Umbilical cord (tissue), 1 donor: Measurements from ENCODE around the gene SIGLEC9. TPM values are rescaled to one million over a fixed set of nuclear protein-coding genes. Genes with fewer than 3 reads are reported as not detected.

Experiments
- total RNA-seq: library from RNA; depleted of rRNA; stranded (reverse); fragments of >200 nt; gene quantifications from one replicate; pipeline ENCODE4 v1.2.3, GENCODE V29; 2014; ENCODE audit warnings: low replicate concordance; ENCODE audit not compliant: insufficient read depth

SIGLEC9 gene
- total RNA-seq, 1 donor from 2014 or later, result 2.2 TPM

Other genes starting within 250 kb of the SIGLEC9 start
- 1.4 TPM for gene KLK4, start 213.5 kb upstream of the SIGLEC9 start, total RNA-seq
- not detected for gene KLK5, start 171.9 kb upstream of the SIGLEC9 start, total RNA-seq
- not detected for gene KLK6, start 155.3 kb upstream of the SIGLEC9 start, total RNA-seq
- gene KLK7, start 141.0 kb upstream of the SIGLEC9 start, total RNA-seq, result 0.72 TPM
- gene KLK8, start 123.3 kb upstream of the SIGLEC9 start, total RNA-seq, result not detected
- gene KLK10, start 105.2 kb upstream of the SIGLEC9 start, total RNA-seq, result 0.24 TPM
- 3.9 TPM for gene KLK11, start 98.3 kb upstream of the SIGLEC9 start, total RNA-seq
- not detected for gene KLK12, start 89.9 kb upstream of the SIGLEC9 start, total RNA-seq
- gene KLK13, start 59.8 kb upstream of the SIGLEC9 start, total RNA-seq, result not detected
- not detected for gene KLK14, start 42.0 kb upstream of the SIGLEC9 start, total RNA-seq
- 9.4 TPM for gene CTU1, start 16.5 kb upstream of the SIGLEC9 start, total RNA-seq
- 3.1 TPM for gene SIGLEC7, start 17.4 kb downstream of the SIGLEC9 start, total RNA-seq
- gene CD33, start 100.2 kb downstream of the SIGLEC9 start, total RNA-seq, result 5.3 TPM
- not detected for gene SIGLECL1, start 126.2 kb downstream of the SIGLEC9 start, total RNA-seq
- 2.2 TPM for gene IGLON5, start 186.7 kb downstream of the SIGLEC9 start, total RNA-seq
- 1.2 TPM for gene VSIG10L, start 217.2 kb downstream of the SIGLEC9 start, total RNA-seq
- 26.7 TPM for gene ETFB, start 241.5 kb downstream of the SIGLEC9 start, total RNA-seq
- not detected for gene CLDND2, start 244.1 kb downstream of the SIGLEC9 start, total RNA-seq
- gene NKG7, start 247.7 kb downstream of the SIGLEC9 start, total RNA-seq, result not detected